Suppressor macrophage treated with lipopolysaccharide for 1 hour (primary cell): ENCODE results near the gene RAB11FIP5.

Experiments
- DNase-seq, 3 donors: peaks; one replicate each; pipeline ENCODE4 v3.0.0-alpha.2; 2020 to 2022

Gene RAB11FIP5

GRCh38 chr2:73083886-73084800, 28.6 kb downstream of the RAB11FIP5 start:
- no peak for DNase-seq

- DNase-seq = no peak
These were observed 30.0 kb downstream of the RAB11FIP5 start for GRCh38 chr2:73082523-73083410.

DNA sequence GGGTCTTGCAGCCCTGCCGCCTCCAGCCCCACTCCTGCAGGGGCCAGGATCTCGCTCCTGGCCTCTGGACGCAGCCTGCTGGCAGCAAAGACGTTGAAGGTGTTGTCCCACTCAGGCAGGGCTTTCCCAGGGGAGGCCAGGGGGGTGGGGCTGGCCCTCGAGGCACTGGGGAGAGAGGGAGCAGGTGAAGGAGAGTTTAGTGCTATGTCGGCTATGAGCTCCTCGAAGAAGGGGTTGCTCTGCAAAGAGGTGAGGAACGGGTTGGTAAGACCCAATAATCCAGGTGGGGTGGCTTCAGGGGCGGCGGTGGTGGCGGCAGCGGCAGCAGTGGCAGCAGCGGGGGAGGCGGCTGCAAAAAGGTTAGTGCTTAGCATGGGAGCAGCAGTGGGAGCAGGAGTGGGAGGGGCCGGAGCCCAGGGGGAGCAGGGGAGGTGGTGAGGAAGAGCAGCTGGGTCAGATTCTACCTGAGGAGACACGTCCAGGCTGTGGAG, 31.5 kb downstream of the RAB11FIP5 start:
- no peak for DNase-seq

- DNase-seq = no peak
These were observed 32.2 kb downstream of the RAB11FIP5 start for GRCh38 chr2:73080321-73081131.

- DNase-seq = no peak
These were observed 33.1 kb downstream of the RAB11FIP5 start for GRCh38 chr2:73079636-73080035.

- no peak for DNase-seq
These were observed 34.0 kb downstream of the RAB11FIP5 start for GRCh38 chr2:73078457-73079411.

- no peak for DNase-seq
These were observed 35.3 kb downstream of the RAB11FIP5 start for GRCh38 chr2:73077424-73077795.

DNA sequence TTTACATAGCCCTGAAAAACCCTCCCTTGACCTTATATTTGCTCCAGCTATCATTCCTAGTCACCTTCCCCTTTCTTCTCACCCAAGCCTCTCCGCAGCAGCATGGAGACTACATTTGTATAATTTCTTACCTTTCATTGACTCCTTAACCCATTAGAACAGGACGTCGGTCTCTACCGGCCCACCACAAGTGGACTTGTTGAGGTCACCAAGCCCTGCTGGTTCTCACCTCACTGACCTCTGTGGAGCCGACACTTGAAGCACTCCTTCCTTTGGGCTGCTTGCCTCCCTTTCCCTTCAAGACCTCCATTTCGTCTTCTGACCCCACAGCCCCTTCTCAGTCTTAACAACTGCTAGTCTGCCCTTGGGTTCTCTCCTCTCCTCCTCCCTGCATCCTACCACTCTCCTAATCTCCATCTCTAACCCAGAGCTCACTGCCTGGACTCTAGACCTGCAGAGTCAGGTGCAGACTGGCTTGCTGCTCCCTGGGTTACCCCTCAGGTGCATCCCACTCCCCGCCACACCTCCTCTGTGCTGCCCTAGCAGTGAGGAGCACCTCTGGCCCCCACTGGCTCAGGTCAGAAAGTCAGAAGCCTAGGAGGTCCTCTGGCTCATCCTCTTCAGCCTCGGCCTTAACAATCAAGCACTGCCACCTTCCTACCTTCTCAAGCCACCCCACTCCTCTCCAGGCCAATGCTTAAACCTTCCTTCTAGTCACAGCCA, 35.9 kb downstream of the RAB11FIP5 start:
- no peak for DNase-seq

- no peak for DNase-seq
These were observed 37.0 kb downstream of the RAB11FIP5 start for GRCh38 chr2:73075477-73076373.

- no peak for DNase-seq
These were observed 38.4 kb downstream of the RAB11FIP5 start for GRCh38 chr2:73074110-73075069.

- no peak for DNase-seq
These were observed 40.3 kb downstream of the RAB11FIP5 start for GRCh38 chr2:73072416-73072815.

DNA sequence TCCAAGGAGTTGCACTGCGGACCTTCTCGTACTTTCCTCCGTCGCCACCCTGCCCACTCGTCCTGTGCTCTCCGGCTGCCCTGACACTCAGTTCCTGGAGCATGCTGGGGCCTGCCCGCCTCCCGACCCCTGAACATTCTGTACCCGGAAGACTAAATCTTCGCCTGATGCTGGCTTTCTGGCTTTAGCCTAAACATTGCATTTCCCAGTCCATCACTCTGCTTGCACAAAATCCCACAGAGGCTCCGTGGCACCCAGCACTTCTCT, 40.7 kb downstream of the RAB11FIP5 start:
- peak in 2 of 3 donors; percentile 7 to 15 for DNase-seq

DNA sequence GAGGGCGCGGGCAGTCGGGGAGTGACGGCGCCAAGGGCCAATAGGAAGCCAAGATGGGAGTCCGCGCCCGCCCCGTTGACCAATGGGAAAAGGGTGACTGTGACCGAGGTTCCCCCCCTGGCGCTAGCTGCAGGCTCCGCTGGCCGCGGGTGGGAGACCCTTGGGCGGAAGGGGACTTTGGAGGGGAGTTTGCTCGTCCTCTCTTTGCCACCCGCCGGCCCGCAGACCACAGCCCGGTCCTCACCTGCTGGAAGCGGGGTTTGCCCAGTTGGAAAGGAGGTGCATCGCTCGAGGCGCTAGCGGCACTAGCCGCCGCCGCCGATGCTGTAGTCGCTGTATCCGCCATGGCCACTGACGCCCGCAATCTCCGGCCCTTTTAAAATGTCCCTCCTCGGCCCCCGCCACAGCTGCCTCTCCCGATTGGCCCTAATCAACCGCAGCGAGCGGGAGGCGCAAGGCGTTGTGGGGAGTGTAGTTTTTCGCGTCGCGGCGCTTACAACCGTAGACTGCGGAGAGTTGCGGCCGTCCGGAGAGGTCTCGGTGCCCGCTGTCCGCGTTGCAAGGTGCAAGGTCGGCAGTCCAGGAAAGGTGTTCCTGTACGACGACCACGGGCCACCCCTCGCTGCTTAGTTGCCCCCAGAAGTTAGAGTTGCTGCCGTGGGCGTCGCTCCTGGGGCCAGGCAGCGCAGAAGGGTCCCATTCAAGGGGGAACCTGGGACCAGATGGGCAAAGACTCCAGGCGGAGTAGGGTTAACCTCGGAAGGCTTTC, 41.2 kb downstream of the RAB11FIP5 start, which contains the start of gene SFXN5:
TSS of gene SFXN5 (minus strand) at position 353 of the 769 bp plus-strand sequence. CDS start at position 346, 7 bp downstream.
- DNase-seq = peak; percentile 97 to 99 (median 98)

DNA sequence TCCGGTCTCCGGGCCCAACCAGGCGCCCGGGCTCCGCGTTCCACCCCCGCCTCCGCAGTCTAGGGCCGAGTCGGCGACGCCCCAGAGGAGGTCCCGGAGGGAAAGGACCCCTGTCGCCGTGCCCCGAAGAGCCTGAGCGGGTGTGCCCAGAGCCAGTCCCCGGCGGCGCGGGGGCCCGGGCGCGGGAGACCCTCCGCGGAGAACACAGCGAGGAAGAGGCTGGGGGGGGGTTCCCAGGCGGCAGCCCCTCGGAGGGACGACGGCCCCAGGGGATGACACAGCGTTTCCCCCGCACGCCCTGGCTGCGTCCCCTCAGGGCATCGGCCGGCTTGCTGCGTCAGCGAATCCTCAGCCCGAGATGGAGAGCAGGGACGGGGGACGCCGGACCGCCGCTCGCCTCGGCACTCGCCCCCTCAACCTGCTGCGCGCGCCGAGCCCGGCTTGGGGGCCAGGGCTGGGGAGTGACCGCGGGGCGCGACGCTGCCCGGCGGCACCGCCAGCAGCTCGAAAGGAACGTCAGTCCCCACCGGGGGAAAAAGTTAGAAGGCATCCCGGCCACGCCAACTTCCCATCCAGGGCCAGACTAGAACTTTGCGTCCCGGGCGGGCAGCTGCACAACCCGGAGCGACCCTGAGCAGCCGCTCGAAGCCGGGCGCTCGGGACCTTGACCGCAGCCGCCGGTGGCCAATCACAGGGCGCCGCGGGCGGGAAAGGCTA, 41.9 kb downstream of the RAB11FIP5 start:
- peak in 2 of 3 donors; percentile 41 to 72 for DNase-seq

- DNase-seq = peak; percentile 63 to 67 (median 65)
These were observed 42.7 kb downstream of the RAB11FIP5 start for GRCh38 chr2:73069855-73070642.
